Raji (cell line): Measurements from ENCODE around the gene NKD1.

Experiments used
- POLR2A ChIP-seq: IDR thresholded peaks from 2 replicates; pipeline ENCODE4 v1.6.1; 2011; ENCODE audit warnings: low read depth, low read length, control low read depth; ENCODE audit not compliant: insufficient read depth

The NKD1 gene

DNA sequence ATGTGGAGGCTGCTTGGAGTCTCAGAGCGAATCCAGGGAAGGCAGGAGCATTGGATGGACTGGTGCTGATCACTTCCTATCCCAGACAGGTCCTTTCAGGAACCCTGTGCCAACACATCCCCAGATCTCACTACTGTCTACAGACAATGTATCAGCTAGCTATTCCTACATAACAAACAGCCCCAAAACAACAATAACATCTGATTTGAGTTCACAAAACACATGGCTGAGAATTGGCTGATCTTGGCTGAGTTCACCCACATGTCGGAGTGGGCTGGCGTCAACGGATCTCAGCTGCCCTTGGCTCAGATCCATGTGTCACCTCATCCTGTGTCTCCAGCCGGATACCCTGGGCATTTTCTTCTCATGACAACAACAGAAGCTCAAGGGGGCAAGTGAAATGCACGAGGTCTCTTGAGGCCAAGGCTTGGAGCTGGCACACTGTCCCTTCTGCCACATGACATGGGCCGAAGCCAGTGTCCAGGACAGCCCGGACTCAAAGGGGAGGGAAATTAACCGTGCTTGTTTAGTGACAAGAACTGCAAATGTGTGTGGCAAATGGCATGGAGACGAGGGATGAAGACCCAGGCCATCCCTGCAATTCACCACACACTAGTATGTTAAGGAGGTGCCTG lies 114.2 kb downstream of the NKD1 start:
- TF ChIP-seq POLR2A: no peak

DNA sequence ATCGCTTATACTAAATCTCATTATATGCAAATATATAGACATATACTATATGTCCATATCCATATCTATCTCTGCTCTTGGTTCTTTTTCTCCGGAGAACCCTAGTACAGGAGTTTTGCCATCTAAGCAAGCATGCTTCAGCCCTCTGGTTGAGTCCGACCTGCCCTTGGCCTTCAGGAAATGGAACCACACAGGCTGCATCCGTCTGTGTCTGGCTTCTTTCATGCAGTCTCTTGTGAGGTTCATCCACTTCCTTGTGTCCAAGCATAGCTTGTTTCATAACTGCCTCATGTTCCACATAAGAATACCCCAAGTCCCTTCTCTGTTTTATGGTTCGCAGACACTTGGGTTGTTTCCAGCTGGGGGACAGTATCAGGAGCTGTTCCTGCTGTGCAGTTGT lies 116.1 kb downstream of the NKD1 start:
- no peak for TF ChIP-seq POLR2A

DNA sequence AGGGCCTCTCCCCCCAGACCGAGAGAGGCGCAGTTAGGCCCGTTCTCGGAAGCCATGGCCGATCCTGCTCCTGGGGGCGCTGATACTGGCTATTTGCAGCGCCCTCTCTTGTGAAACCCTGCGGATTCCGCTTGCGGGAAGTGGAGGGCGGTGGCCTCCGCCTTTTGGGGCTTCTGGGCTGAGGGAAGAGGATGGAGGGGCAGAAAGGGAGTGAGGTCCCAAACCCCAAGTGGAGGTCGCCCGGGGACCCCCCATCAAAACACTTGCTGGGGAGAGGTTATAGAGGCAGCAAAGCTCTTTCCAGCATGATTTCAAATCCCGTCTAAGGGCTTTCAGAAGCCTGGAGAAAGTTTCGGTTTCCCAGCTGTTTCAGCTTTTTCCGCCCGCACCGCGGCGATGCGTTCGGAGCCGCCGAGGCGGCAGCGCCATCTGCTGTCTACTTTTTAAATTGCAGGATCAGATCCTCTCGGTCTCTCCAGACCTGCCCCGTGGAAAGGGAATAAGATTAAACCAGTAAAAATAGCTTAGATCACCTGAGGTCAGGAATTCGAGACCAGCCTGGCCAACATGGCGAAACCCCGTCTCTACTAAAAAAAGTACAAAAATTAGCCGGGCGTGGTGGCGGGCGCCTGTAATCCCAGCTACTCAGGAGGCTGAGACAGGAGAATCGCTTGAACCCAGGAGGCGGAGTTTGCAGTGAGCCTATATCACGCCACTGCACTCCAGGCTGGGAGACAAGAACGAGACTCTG lies 117.1 kb downstream of the NKD1 start:
- TF ChIP-seq POLR2A: no peak

DNA sequence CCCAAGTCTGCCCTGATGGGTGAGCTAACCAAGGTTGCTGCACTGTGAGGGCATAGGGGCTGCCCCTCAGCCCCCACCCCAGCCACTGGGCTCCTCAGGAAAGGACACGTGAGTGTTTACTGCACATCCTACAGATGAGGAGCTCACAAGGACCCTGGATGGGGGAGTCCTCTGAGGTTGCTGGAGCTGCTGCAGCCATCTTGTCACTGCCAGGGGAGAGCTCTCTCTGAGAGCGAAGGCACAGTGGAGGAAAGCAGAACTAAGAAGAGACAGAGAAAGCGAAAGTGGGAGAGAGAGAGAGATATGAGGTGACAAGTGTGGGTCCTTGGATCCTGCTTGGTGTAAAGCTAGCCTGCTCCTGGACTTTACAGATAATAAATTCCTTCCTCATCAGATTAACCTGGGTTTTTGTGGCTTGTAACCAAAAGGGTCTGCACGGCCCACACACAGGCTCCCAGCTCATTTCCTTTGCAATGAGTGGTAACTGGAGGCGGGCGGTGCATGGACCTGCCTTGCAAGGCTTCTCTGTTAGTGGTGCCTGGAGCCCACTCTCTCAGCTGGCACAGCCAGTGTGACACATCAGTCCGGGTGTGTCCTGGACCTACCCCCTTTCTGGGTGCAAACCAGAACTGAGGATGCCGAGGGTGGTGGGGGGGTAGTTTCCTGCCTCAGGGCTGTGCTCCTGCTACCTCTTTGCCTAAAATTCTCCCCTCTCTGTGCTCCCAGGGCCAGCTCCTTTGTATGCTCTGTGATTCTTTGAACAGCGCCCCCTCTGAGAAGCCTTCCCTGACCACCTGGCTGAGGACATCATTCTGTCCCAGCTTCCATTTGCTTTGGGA lies 118.7 kb downstream of the NKD1 start:
- TF ChIP-seq POLR2A: no peak

DNA sequence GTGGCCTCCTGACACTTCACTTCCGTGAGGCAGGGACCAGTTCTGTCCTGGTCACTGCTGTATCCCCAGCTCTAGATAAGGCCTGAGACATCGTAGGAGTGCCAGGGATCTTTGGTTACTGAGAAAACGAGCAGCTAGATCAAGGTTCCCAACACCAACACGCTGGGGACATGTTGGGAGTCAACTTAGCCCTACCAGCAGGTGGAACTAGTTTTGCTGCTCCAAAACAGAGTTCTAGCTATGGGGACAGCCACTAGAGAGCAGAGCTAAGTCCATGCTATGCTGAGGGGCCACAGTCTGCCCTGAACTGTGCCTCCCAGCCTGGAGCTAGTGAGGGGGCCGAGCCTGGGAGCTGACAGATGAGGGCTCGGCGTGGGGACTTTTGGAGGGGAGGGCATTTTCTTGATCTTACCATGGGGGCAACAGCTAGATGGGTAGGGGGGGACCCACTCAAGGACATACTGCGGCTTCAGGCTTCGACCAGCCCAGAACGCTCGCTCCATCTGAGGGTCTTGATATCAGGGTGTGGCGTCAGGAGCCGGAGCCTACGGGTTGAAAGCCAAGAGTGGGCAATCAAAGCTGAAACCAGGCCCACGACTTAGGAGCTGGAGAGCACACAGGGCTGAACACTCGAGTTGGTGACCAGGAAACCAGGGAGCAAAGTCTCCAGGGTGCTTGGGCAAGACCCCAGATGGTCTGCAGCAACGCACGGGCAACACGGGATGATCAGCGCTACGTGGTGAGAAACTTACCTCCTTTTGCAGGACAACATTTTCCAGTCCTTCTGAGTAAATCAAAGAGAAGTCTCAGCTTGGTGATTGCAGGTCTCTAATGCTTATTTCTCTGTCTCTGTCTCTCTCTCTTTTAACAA lies 119.5 kb downstream of the NKD1 start:
- TF ChIP-seq POLR2A: no peak

DNA sequence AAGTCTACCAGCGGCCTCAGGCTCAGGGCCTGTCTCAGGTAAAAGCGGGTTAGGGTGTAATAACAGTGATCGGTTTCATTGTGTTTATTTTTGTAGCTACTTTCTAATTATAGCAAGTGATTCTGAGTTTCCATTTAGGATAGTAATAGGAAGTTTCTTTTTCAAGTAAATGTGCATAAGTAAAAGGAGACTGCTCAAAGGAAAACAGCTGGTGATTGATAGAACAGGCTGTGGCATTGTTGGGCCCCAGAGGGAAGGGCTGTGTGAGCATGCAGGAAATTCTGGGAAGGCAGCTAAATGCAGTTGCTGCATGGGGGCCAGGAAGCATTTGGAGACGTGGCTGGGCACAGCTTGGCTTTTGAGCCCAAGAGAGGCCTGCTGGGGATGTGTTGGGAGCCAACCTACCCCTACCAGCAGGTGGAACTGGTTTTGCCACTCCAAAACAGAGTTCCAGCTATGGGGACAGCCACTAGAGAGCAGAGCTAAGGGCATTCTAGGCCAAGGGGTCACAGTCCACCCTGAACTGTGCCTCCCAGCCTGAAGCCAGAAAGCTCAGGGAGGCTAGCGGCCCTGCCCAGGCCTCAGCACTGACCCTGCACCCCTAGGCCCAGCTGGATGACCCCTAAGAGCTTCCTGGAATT lies 120.3 kb downstream of the NKD1 start:
- TF ChIP-seq POLR2A: no peak

DNA sequence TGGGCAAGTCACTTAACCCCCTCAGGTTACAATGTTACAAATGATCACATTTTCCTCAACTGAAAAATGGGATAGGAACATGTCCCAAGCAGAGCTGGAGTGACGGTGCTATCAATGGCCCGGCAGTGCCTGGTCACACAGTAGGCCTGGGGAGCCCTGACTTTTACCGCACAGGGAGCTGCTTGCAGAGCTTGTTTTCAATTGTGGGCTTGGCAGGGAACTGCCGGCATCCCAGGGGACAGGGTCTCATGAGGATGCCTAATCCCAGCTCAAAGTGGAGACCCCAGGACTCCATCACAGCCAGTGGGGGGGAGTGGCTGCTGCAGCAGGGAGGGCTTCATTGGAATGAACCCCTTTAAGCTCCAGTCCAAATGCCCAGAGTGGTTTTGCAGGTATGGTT lies 121.5 kb downstream of the NKD1 start:
- no peak for TF ChIP-seq POLR2A

DNA sequence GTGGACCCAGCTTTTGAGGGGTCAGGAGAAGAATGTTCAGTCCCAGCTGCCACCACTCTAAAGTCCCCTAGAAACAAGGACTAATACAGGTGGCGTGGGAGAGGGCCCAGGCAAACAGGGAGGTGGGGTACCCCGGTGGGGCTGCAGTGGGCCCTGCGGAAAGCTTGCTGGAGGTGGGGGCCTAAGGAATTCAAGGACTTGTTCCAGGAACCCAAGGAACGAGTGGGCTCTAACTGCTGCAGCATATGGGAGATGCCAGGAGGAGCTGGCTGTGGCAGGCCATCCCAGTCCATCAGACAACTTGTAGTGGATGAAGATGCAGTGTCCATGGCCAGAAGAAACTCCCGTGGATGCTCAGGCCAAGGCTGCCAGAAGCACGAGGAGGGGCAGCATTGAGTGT lies 122.3 kb downstream of the NKD1 start:
- TF ChIP-seq POLR2A: no peak

DNA sequence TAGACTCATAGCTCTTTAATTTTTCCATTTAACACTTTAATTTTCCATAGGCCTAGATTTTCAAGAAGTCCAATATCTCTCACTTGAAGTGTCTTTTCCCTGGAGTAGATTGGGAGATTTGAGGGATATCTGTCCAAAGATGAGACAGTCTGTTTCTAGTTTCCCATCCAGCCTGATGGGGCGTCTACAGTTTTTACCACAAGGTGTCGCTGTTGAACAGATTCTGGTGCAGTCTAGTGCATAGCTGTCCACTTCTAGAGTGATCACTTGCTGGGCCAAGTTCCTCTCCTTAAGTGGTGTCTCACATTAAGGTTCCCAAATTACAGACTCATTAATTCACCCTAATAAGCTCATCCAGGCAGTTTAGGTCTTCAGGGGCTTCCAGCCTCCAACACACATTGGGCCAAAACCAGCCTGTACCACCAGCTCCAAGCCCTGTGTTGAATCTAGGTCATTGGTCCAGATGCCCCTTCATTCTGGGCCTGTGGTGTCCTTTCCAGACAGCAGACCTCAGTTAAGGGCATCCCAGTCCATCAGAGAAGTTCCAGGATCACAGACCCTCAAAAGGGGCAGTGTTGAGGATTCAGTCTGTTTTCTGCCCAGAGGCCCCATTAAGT lies 123.6 kb downstream of the NKD1 start:
- no peak for TF ChIP-seq POLR2A

DNA sequence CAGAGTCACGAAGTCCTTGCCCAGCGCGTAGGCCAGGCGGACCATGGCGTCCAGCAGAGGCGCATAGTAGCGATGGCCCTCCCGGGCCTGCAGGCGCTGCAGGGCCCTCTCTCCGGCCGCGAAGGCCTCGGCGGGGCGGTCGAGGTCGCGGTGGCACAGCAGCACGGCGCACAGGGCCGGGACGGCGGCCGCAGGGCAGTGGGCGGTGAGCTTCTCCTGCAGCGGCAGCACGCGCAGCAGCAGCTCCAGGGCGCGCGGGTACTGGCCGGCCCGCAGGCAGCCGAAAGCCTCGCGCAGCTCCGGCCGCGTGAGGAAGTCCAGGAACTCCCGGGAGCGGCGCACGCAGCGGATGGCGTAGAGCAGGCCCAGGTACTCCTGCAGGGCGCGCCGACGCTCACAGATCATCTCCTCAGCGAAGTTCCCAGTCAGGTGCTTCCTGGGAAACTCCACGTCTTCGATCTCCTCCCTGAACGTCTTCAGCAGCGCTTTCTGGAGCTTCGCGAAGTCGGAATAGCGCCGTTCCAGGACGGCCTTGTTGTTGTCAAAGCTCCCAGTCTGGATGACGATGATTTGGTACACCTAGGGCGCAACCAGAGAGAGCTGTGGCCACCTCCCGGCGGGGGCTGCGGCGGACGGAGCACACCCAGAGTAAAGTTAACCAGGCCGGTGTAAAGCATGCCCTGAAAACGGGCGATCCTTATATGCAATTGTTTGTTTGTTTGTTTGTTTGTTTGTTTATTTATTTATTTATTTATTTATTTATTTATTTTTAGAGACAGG lies 125.5 kb downstream of the NKD1 start:
- no peak for TF ChIP-seq POLR2A

DNA sequence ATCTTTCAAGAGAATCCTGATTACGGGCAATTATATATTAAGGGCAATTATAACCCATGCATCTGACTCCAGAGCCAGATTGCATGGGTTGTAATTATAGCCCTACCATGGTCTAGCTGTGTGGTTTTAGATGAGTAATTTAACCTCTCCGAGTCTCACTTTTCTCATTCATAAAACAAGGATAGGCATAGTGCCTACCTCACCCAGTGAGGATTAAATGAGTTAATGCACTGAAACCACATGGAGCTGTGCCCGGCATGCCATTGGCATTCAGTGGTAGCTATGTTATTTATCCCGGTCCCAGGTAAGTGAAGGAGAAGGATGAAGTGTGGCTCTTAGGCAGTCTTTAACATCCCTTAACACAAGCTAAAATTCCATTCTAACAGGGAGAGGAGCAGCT lies 126.6 kb downstream of the NKD1 start:
- TF ChIP-seq POLR2A: no peak

DNA sequence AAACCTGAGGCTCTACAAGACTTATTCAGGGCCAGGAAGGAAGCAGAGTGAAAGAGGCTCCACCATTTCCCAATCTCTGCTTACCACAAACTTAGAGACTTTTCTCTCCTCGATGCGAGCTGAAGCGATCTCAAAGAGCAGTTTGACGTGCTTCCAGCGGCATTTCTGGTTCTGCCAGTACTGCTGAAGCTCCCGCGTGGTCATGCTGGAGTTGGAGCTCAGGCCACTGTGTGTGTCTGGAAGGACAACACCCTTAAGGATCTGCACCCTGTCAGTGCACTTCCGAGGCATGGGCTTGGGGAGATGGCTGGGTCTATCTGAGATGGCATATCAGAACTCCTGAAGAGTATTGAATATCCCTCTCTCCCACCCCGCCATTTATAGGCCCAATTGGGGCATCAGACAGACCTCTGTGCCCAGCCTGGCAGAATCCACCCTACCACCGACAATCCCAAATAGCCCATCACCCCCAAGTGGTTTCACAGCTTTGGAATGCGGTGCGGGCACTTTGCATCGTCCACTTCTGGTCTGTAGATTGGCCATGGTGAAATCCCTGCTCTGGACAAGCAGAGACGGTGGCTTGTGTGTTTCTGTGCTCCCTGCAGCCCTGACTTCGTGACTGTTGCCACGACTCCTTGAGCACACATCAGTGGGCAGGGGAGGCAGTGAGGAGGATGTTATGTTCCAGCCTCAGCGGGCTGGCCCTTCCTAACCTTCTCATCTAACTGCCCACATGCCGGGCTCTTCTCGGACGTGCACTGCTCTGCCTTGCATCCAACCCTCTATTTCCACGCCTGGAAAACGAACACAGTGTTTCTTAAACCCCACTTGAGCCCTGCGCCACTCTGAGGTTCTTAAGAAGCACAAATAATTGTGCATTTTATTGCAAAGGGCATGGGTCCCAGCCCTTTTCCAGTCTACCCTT lies 127.8 kb downstream of the NKD1 start:
- TF ChIP-seq POLR2A: no peak

DNA sequence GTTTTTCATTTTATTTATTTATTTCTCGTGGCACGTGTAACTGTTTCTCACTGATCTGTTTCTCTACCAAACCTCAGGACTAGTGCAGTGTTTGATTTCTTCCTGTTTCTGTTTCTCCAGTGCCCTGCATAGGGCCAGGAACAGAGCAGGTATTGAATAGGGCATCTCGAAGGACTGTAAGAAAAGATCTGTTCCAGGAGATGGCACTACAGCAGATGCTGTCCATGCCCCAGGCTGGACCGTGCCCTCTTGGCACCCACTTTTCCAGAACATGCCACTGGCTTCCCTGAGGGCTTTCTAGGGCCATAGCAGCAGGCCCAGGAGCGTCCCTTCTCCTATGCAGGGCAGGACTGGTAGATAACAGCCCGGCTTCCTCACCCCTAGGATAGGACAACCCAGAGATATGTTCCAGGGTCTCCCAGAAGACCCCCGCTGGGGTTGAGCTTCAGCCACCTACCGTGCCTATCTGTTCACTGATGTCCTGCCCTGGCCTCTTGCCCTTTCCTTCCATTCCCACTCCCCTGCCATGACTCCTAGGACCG lies 128.6 kb downstream of the NKD1 start:
- no peak for TF ChIP-seq POLR2A
